KMS-11 (cell line): ENCODE results near the gene KLHDC8B.

ENCODE experiments used
- H2AFZ ChIP-seq: fragments of 200-600 bp; sonication (generic); 2 replicates; pipeline ENCODE4 v1.6.1; 2016; ENCODE audit warnings: antibody characterized with exemption, mixed run types, low read depth
- H3K27ac ChIP-seq: fragments of 200-600 bp; sonication (generic); 2 replicates; pipeline ENCODE4 v1.6.1; 2016; ENCODE audit warnings: mild to moderate bottlenecking, mixed run types
- H3K27me3 ChIP-seq: fragments of 200-600 bp; sonication (generic); 2 replicates; pipeline ENCODE4 v1.6.1; 2017; ENCODE audit warnings: mild to moderate bottlenecking, low read depth, mixed run types, moderate library complexity; ENCODE audit not compliant: insufficient read depth
- H3K36me3 ChIP-seq: fragments of 200-600 bp; sonication (generic); 2 replicates; pipeline ENCODE4 v1.6.1; 2017; ENCODE audit warnings: mild to moderate bottlenecking, mixed run types; ENCODE audit not compliant: insufficient read depth
- H3K4me1 ChIP-seq: fragments of 200-600 bp; sonication (generic); 2 replicates; pipeline ENCODE4 v1.6.1; 2016; ENCODE audit warnings: mild to moderate bottlenecking, low read depth, mixed run types; ENCODE audit not compliant: poor library complexity, severe bottlenecking
- H3K4me2 ChIP-seq: fragments of 200-600 bp; sonication (generic); 2 replicates; pipeline ENCODE4 v1.7.0; 2016; ENCODE audit warnings: mild to moderate bottlenecking, mixed run types
- H3K4me3 ChIP-seq: fragments of 200-600 bp; sonication (generic); IDR thresholded peaks from 2 replicates; pipeline ENCODE4 v1.6.1; 2017; ENCODE audit warnings: low read depth, low read length, mixed read lengths; ENCODE audit not compliant: insufficient read depth
- H3K79me2 ChIP-seq: fragments of 200-600 bp; sonication (generic); 2 replicates; pipeline ENCODE4 v1.6.1; 2016; ENCODE audit warnings: low read depth, mixed run types; ENCODE audit not compliant: insufficient read depth
- H3K9ac ChIP-seq: fragments of 200-600 bp; sonication (generic); 2 replicates; pipeline ENCODE4 v1.6.1; 2016; ENCODE audit warnings: mild to moderate bottlenecking, mixed run types
- H4K20me1 ChIP-seq: fragments of 200-600 bp; sonication (generic); 2 replicates; pipeline ENCODE4 v1.6.1; 2016; ENCODE audit warnings: mild to moderate bottlenecking, mixed run types; ENCODE audit not compliant: insufficient read depth
- TF ChIP-seq, protein P1 (sequence below): fragments of 200-600 bp; sonication (generic); conservative IDR thresholded peaks from 2 replicates; pipeline ENCODE4 v1.6.1; 2017; ENCODE audit warnings: low read depth, mild to moderate bottlenecking, antibody characterized with exemption, low read length, moderate library complexity, mixed read lengths

Gene KLHDC8B

GRCh38 chr3:49170744-49171118 lies 667 bp upstream of the KLHDC8B start:
- peak overlapping the region; percentile 22; the same call in 1 of the 2 replicates for H3K9ac ChIP-seq
- H3K4me1 ChIP-seq, result peaks cover 4% of the 10 kb centered on the region
- TF ChIP-seq, protein P1, sequence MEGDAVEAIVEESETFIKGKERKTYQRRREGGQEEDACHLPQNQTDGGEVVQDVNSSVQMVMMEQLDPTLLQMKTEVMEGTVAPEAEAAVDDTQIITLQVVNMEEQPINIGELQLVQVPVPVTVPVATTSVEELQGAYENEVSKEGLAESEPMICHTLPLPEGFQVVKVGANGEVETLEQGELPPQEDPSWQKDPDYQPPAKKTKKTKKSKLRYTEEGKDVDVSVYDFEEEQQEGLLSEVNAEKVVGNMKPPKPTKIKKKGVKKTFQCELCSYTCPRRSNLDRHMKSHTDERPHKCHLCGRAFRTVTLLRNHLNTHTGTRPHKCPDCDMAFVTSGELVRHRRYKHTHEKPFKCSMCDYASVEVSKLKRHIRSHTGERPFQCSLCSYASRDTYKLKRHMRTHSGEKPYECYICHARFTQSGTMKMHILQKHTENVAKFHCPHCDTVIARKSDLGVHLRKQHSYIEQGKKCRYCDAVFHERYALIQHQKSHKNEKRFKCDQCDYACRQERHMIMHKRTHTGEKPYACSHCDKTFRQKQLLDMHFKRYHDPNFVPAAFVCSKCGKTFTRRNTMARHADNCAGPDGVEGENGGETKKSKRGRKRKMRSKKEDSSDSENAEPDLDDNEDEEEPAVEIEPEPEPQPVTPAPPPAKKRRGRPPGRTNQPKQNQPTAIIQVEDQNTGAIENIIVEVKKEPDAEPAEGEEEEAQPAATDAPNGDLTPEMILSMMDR, result no peak
- H3K4me2 ChIP-seq, result no peak overlapping the region
- H2AFZ ChIP-seq, result peak overlapping the region; percentile 69
- no peaks in the 10 kb centered on the region for H4K20me1 ChIP-seq
- H3K4me3 ChIP-seq, result peak overlapping the region; percentile 38
- H3K27me3 ChIP-seq, result no peaks in the 10 kb centered on the region
- no peaks in the 10 kb centered on the region for H3K36me3 ChIP-seq
- no peaks in the 10 kb centered on the region for H3K79me2 ChIP-seq
- H3K27ac ChIP-seq, result no peak overlapping the region

- TF ChIP-seq, protein P1, result no peak
- peak overlapping the region; percentile 57; the same call in 1 of the 2 replicates for H3K4me2 ChIP-seq
- H3K27ac ChIP-seq, result no peak overlapping the region
- H3K4me3 ChIP-seq, result peak overlapping the region; percentile 38
- no peaks in the 10 kb centered on the region for H3K4me1 ChIP-seq
- no peak overlapping the region for H3K9ac ChIP-seq
- no peaks in the 10 kb centered on the region for H3K36me3 ChIP-seq
- no peaks in the 10 kb centered on the region for H3K27me3 ChIP-seq
- H4K20me1 ChIP-seq, result no peaks in the 10 kb centered on the region
- no peaks in the 10 kb centered on the region for H3K79me2 ChIP-seq
- peak overlapping the region; percentile 69; the same call in 1 of the 2 replicates for H2AFZ ChIP-seq
These were observed 540 bp downstream of the KLHDC8B start for GRCh38 chr3:49171775-49172500.

DNA sequence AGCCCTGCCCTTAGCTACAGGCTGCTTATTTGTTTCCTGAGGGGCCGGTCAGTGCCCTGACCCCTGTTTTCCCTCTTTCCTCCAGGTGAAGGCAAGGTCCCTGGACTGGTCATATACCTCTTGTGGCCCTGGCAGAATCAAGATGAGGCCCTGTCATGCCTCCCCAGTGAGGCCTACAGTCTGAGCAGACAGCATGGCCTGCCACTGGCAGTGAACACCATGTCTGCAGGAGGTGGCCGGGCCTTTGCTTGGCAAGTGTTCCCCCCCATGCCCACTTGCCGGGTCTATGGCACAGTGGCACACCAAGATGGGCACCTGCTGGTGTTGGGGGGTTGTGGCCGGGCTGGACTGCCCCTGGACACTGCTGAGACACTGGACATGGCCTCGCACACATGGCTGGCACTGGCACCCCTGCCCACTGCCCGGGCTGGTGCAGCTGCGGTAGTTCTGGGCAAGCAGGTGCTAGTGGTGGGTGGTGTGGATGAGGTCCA lies 1.2 kb downstream of the KLHDC8B start:
- no peak overlapping the region for H3K4me3 ChIP-seq
- H3K9ac ChIP-seq, result no peak overlapping the region
- no peaks in the 10 kb centered on the region for H3K27me3 ChIP-seq
- no peaks in the 10 kb centered on the region for H3K4me1 ChIP-seq
- no peak overlapping the region for H2AFZ ChIP-seq
- H3K27ac ChIP-seq, result no peak overlapping the region
- H3K79me2 ChIP-seq, result no peaks in the 10 kb centered on the region
- TF ChIP-seq, protein P1, result no peak
- no peak overlapping the region for H3K4me2 ChIP-seq
- no peaks in the 10 kb centered on the region for H3K36me3 ChIP-seq
- no peaks in the 10 kb centered on the region for H4K20me1 ChIP-seq

DNA sequence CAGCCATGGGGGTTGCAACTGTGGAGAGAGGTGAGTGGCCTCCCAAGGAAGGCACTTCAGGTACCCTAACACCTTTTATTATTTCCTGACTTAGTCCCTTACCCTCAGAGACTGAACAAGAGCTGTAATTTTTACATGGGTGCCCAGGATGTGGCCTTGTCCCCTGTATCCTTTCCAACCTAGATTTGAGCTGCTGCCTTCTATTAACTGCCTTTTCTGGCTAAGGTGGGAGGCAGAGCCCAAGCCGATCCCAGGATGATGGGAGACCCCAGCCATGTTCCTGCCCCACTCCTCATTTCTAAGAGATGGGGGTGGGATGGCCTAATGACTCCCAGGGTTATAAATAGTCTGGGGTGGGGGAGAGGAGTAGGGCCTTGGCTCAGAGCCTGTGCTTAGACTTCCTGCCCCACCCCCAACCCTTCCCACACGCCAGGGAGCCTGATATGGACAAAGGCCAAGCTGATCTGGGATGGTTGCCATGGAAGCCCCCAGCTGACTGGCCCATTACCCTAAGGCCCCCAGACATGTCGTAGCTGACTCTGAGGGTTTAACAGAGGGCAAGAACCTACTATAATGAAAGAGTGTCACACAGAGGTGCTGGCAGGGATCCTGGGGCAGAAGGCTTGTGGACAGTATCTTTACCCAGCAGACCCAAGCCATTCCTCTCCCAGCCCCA lies 1.9 kb downstream of the KLHDC8B start:
- Histone ChIP-seq H3K27me3 (no peaks in the 10 kb centered on the region), H3K79me2 (no peaks in the 10 kb centered on the region), H3K9ac (no peak overlapping the region), H2AFZ (no peak overlapping the region), H3K4me3 (no peak overlapping the region), H3K36me3 (no peaks in the 10 kb centered on the region), H3K4me1 (no peaks in the 10 kb centered on the region), H3K27ac (no peak overlapping the region), H3K4me2 (no peak overlapping the region), H4K20me1 (no peaks in the 10 kb centered on the region)
- TF ChIP-seq, protein P1, result no peak
